Colonic mucosa (tissue), 4 donors: ENCODE results near the gene THY1. TPM values are rescaled to one million over a fixed set of nuclear protein-coding genes. Genes with fewer than 3 reads are reported as not detected.
"Not testable (repeated sequence)": the region's sequence is repeated elsewhere in the genome, so short reads cannot be mapped to it uniquely, and the experiment has no call there.

Experiments used
- DNase-seq: peaks from one replicate; pipeline ENCODE4 v3.0.0-alpha.2; 2020
- H3K27ac ChIP-seq: fragments of 200-600 bp; one replicate; pipeline ENCODE4 v1.8.0; 2021
- H3K27me3 ChIP-seq: fragments of 200-600 bp; one replicate; pipeline ENCODE4 v1.8.0; 2021
- H3K36me3 ChIP-seq: fragments of 200-600 bp; one replicate; pipeline ENCODE4 v1.8.0; 2021
- H3K4me1 ChIP-seq: fragments of 200-600 bp; one replicate; pipeline ENCODE4 v1.8.0; 2021; ENCODE audit warnings: mild to moderate bottlenecking
- H3K4me3 ChIP-seq: fragments of 200-600 bp; one replicate; pipeline ENCODE4 v1.8.0; 2021
- H3K9ac ChIP-seq, 2 donors: one replicate each; pipeline ENCODE4 v1.7.0; 2013; ENCODE audit warnings: control low read depth in 2 of 2, low read depth in 2 of 2, low read length in 2 of 2
- H3K9me3 ChIP-seq: fragments of 200-600 bp; one replicate; pipeline ENCODE4 v1.8.0; 2021
- CTCF ChIP-seq: fragments of 200-600 bp; IDR thresholded peaks from one replicate; pipeline ENCODE4 v1.8.0; 2022; ENCODE audit warnings: antibody characterized with exemption, mild to moderate bottlenecking
- intact Hi-C: fragments of 100-400 bp; cut with DNase I; formaldehyde crosslinking; loops from one replicate; pipeline ENCODE4 v1.14.1; 2022
- total RNA-seq, 2 donors: library from RNA; stranded (reverse); fragmentation: NEBNext Ultra II Directional in 1 of 2; extraction: Animal tissue kit (Norgen Biotek cat#: 25700) in 1 of 2; gene quantifications; one replicate each; pipeline ENCODE4 v1.2.1, GENCODE V29; 2021
- donor health status: healthy.
- donor health status: DM: no; HTN: no; CAD: no.
- donor health status: DM: no; HTN: no; CAD: no.

THY1 gene
- total RNA-seq, 2 donors from 2014 or later, result 6.6 to 6.9 TPM

- TF ChIP-seq CTCF, result no peak
- H3K4me3 ChIP-seq, result no peak overlapping the region
- H3K4me1 ChIP-seq, result no peaks in the 10 kb centered on the region
- no peaks in the 10 kb centered on the region for H3K9me3 ChIP-seq
- H3K36me3 ChIP-seq, result no peaks in the 10 kb centered on the region
- no peak overlapping the region for H3K9ac ChIP-seq
- DNase-seq, result no peak
- H3K27me3 ChIP-seq, result no peaks in the 10 kb centered on the region
- H3K27ac ChIP-seq, result no peak overlapping the region
- intact Hi-C loops, result no loop called here
These were observed 45.5 kb upstream of the THY1 start for GRCh38 chr11:119468511-119468910.

- no peak for DNase-seq
- Histone ChIP-seq H3K9ac (no peak overlapping the region), H3K4me3 (no peak overlapping the region), H3K9me3 (no peaks in the 10 kb centered on the region), H3K27ac (no peak overlapping the region), H3K36me3 (no peaks in the 10 kb centered on the region), H3K4me1 (no peaks in the 10 kb centered on the region), H3K27me3 (no peaks in the 10 kb centered on the region)
- intact Hi-C loops, result no loop called here
- no peak for TF ChIP-seq CTCF
These were observed 38.4 kb upstream of the THY1 start for GRCh38 chr11:119461229-119461963.

GRCh38 chr11:119460582-119460981, 37.6 kb upstream of the THY1 start:
- Histone ChIP-seq H3K9ac (no peak overlapping the region), H3K27me3 (no peaks in the 10 kb centered on the region), H3K36me3 (no peaks in the 10 kb centered on the region), H3K4me3 (no peak overlapping the region), H3K27ac (no peak overlapping the region), H3K4me1 (no peaks in the 10 kb centered on the region), H3K9me3 (no peaks in the 10 kb centered on the region)
- intact Hi-C loops, result no loop called here
- no peak for TF ChIP-seq CTCF
- DNase-seq, result no peak

GRCh38 chr11:119460097-119460496, 37.1 kb upstream of the THY1 start:
- H3K4me3 ChIP-seq, result no peak overlapping the region
- no peaks in the 10 kb centered on the region for H3K4me1 ChIP-seq
- TF ChIP-seq CTCF, result no peak
- no peaks in the 10 kb centered on the region for H3K27me3 ChIP-seq
- DNase-seq, result no peak
- no peaks in the 10 kb centered on the region for H3K9me3 ChIP-seq
- no peak overlapping the region for H3K27ac ChIP-seq
- intact Hi-C loops, result no loop called here
- H3K36me3 ChIP-seq, result no peaks in the 10 kb centered on the region
- H3K9ac ChIP-seq, result no peak overlapping the region

GRCh38 chr11:119459293-119459976, 36.5 kb upstream of the THY1 start:
- Histone ChIP-seq H3K4me3 (no peak overlapping the region), H3K4me1 (no peaks in the 10 kb centered on the region), H3K27ac (no peak overlapping the region), H3K9ac (no peak overlapping the region), H3K27me3 (no peaks in the 10 kb centered on the region), H3K36me3 (no peaks in the 10 kb centered on the region), H3K9me3 (no peaks in the 10 kb centered on the region)
- no peak for TF ChIP-seq CTCF
- no peak for DNase-seq
- intact Hi-C loops, result no loop called here

- H3K27ac ChIP-seq, DNase-seq, intact Hi-C loops, H3K36me3 ChIP-seq, H3K4me3 ChIP-seq, H3K27me3 ChIP-seq, H3K4me1 ChIP-seq, H3K9me3 ChIP-seq, H3K9ac ChIP-seq: not testable (repeated sequence)
These were observed 32.7 kb upstream of the THY1 start for GRCh38 chr11:119455708-119456107.

GRCh38 chr11:119455241-119455640, 32.3 kb upstream of the THY1 start:
- H3K9me3 ChIP-seq, DNase-seq, intact Hi-C loops, H3K4me3 ChIP-seq, H3K36me3 ChIP-seq, H3K27me3 ChIP-seq, H3K9ac ChIP-seq, H3K27ac ChIP-seq, H3K4me1 ChIP-seq: not testable (repeated sequence)
